NK-92 (cell line): ENCODE results near the gene TACC3.

Experiments used
- DNase-seq: peaks from one replicate; lab custom pipeline; 2025; ENCODE audit not compliant: unreplicated experiment; lab: John Stamatoyannopoulos, UW

Gene TACC3

DNA sequence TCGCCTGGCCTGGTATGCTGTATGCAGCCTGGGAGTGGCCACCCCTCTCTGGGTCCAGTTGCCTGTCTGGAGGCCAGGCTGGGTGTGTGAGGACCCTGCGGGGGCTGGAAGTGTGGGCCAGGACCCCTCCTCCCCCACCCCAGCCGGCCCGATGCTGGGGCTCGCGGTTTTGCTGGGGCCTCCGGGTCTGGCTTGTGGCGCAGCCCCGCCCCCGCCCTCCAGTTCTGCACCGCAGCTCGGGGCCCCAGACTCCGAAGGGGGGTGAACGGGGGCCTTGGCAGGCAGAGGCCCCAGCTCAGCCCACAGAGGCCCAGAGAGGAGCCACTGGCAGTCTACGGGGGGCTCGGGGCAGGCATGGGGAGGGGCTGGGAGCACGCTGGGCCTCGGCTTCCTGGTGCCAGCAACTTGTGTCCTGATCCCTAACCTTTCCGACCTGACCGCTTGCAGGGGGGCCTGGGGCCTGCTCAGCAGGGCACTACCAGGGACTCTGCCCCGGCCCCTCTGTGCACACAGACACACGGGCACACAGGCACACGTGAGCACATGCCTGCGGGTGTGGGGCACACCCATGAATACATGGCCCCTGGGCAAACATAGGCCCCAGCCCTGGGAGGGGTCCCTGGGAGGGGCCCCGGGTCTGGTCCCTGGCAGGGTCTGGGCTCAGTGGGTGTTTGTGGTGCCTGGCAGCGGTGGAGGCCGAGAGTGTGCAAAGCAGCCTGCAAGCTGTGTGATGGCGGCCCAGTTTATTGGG lies 50.4 kb downstream of the TACC3 start:
- no peak for DNase-seq

DNA sequence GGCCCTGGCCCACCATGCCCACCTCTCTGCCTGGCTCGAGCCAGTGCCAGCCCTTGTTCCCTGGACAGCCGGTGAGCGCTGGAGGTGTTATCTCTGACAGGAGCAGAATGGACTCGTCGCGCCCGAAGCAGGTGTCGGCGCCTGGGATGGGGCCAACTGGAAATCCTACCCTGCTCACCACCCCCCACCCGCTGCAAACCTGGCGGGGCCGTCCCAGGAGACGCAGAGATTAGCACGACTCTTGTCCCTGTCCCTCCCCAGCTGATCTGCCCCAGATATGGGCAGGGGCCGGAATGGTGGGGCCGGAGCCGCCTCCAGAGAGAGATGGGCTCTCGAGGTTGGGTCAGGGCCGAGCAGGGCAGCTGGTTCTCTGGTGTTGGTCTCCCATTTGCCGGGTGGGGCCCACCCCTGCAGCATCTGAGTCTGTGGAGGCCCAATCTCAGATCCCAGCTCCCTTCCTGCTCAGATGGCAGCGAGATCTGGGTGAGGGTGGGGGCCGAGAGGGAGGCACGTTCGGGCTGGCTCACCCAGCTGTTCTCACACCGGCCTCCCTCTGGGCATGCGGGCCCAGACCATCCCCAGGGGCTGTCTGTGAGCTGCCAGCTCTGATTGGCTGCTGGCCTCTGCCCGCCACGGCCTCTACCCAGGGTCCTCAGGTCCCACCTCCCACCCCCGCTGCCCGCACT lies 51.7 kb downstream of the TACC3 start:
- DNase-seq = no peak

DNA sequence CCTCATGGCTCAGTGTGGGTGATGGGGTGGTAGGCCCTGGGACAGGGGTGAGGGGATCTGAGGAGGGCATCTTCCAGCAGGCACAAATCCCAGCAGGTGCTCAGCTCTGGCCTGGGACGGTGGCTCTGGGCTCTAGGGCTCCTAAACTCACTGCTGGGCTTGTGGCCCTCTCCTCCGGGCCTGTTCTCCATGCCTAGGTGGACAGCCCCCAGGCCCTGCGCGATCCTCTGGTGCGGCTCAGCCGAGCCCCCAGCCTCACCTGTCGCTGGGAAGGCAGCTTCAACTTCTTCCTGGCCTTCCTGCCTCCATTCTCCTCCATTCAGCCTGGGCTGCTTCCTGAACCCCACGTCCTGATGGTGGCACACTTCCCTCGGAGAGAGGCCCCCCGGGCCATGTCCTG lies 52.4 kb downstream of the TACC3 start:
- DNase-seq = no peak

DNA sequence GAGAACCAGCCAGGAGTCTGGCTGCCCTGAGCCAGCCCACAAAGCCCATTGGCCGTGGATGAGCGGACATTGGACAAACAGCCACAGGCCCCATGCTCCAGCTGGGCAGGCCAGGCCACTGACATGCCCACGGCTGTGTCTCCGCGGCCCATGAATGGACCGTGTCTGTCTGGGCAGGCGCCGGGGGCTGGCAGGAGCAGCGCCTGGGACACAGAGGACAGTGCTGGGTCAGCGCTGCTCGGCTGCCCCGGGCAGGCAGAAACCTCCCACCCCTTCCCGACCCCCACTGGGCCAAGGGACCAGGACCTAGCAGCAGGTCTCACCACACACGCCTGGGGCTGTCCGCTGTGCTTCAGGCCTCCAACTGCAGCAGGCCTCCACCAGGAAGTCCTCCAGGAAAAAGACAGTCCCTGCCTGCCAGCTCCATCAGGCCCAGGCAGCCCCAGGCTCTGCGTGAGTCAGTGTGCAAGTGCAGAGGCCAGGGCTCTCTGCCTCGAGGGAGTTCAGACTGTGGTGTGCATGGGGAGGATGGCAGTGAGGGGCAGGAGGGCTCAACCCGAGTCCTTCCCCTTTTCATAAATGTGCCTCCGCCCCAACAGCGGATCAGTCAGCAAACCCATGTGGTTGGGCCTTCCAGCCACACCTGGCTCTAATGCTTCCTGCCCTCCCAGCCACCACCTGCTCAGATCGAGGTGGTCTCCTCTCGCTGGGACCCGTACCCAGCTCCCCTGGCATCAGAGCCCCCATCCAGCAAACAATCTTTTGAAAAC lies 54.6 kb downstream of the TACC3 start:
- DNase-seq = no peak

DNA sequence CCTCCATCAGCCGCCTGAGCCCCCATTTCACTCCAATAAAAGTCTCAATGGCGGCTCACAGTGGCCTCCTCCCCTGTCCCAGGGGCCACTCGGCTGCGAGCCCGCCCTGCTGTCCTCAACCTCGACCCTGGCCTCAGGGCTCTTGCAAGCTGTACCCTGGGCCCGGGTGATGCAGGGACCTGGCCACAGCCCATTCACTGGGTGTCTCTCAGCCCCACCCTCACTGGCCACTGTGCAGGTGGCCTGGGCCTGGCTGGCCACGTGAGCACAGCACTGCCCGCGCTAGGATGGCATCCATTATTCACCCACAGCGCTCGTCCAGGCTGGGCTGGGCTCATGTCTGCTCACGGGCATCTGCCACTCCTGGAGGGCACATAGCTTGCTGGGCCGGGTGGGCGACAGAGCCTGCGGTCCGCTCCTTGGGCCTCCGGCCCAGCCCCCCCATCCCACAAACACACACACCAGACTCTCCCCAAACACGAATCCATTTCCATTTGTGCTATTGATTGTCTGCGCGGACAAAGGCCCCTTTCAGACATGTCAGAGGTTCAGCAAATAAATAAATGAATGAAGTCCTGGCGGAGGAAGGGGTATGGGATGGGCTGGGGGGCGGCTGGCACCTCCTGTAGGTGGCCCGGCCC lies 55.3 kb downstream of the TACC3 start:
- no peak for DNase-seq

DNA sequence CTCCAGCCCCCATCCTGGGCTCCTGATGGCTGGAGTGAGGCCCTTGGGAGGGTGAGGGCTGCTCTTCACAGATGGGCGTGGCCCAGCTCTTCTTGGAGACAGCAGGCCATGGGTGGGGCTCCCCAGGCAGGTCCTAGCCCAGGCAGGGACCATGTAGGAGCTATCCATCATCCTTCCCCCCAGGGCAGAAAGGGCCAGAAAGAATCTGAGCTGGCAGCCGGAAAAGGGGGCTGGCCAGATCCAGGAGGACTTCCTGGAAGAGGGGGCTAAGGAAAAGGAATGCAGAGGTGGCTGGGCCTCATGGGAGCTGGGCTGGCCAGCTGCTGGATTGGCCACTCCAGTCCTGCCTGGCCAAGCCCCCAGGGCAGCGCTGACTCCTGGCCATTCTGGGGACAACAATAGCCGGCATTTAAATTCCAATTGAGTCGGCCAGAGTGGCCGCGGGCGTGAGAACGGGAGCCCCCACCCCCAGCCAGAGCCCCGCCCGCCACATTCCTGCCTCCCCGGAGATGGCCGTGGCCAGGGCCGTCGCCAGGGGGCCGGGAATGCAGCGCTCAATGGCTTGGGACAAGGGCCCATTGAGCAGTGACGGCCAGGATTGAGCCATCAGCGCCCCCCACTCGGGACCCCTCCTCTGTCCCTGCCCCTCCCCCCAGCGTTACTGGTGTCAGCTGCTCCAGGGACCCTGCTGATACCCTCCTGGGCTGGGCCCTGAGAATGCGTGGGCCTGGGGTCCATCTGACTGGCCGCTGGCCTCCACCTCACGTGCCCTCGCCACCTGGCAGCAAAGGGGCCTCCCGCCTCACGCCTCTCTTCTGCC lies 56.7 kb downstream of the TACC3 start:
- no peak for DNase-seq

DNA sequence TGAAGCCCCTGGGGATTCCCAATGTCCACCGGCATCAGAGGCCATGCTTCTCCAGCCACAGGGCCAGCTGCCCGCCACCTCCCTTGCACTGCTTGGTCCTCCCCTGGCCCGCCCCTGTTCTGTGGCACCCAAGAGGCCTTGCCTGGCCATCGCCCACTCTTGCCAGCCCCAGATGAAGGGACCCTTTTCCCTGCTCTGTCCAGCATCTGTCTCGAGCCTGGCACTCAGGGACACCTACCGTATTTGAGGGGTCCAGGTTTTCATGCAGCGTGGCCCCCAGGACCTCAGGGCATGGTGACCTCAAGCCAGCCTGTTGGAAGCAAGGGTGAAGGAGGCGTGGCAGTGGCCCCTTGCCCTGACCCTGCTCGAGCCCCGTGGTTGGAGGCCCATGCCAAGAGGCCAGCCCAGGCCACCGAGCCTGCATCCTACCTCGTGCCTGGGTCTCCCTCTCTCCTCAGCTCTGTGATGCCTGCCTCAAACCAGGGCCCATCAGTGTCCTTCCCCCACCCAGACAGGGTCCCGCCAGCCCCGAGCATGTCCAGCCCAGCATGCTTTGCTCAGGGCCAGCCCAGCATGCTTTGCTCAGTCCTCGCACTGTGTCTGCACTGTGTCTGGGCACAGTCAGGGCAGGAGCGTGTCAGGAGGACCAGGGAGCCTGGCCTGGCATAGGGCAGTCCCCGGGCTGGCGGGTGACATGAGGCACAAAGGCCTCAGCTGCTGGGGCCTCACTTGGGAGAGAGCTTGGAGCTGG lies 57.5 kb downstream of the TACC3 start:
- DNase-seq = no peak

DNA sequence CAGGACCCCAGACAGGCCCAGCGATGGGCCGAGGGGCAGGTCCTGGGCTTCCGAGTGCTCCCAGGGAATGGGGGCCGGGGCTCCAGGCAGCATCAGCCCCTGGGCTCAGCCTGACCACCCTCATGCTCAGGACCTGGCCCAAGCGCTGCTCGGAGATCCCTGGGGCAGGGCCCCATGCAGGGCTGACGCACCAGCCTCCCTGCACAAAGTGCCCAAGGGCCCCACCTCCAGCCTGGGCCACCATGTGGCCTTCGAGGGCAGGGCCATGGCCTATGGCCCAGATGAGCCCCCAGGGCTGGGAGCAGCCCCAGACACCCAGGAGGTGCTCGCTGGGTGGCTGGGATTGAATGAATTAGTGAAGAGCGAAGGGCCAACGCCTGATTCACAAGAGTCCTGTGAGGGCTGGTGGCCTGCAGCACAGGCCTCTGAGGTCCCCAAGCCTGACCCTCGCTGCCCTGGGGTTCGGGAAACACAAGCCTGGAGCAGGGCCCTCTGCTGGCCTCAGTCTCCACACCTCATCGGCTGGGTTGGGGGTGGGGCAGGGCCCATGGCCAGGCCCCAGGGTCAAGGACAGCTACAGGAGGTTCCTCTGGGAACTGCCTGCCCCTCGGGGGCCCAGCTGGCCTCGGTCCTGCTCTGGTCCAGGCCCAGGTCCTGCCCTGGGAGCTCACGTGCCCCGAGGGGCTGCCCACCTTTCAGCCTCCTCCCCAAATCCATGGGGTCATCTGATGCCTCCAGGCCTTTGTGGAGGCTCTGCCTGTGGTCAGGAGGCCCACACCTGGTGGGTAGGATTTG lies 58.5 kb downstream of the TACC3 start:
- DNase-seq = no peak

DNA sequence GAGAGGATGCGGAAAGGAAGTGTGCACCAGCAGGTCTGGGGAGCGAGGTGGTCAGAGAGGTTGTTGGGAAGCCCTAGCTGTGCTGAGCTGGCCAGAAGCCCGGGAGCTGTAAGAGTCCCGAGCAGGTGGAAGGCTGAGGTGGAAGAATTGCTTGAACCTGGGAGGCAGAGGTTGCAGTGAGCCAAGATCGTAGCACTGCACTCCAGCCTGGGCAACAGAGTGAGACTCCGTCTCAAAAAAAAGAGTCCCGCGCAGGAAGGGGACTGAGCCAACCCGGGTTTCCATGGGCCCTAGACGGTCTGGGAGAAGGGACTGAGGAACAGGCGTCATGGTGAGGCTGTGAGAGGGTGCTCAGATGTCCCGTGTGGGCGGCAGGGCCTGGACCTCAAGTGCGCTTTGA lies 59.1 kb downstream of the TACC3 start:
- DNase-seq = no peak

DNA sequence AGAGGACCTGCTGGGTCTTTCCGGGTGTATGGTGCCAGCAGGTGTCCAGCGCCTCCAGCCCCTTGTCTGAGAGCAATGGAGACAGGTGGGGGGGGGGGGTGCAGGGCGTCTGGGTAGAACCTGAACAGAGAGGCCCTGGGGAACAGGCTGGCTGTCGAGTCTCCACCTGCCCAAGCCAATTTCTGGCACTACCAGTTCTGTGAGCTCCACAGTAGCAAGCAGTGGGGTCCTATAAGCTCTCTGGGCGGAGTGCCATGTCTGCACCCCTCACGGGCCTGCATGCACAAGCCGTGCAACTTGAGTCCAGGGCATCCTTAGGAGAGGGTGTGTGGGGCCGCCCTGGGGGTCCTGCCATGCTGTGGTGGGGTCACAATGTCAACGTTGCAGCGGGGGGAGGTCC lies 61.7 kb downstream of the TACC3 start:
- no peak for DNase-seq

DNA sequence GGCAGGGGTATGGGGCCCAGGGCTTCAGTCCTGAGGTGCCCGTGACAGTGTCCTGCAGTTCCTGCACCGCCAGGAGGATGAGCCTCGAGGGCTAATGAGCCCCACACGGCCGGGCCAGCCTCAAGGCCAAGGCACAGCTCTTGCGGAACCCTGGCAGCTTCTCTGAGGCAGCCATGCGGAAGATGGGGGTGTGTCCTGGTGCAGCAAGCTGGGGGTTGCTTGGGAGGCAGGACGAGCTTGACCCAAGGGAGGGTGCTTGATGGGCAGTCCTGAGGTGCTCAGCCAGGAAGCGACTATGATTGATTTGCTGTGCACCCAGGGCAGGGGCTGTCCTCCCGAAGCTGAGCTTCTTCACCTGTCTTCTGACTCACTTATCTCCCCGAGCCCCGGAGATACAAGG lies 62.6 kb downstream of the TACC3 start:
- no peak for DNase-seq

DNA sequence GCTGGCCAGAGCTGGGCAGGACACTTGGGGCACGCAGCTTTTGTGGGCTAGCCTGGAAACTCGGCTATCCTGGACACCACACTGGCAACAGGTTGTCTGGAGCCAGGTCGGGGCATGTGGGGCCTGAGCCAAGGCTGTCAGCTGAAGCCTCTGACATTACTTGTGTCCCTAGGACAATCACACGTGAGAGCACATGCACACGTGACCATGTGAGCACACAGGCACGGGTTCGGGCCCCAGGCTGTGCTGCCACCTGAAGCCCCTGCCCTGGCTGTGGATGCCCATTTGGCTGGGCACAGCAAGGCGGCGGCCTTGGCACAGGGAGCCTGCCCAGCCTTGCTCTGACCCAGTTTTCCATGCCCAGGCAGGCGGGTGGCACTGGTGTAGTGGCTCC lies 63.1 kb downstream of the TACC3 start:
- DNase-seq = no peak

DNA sequence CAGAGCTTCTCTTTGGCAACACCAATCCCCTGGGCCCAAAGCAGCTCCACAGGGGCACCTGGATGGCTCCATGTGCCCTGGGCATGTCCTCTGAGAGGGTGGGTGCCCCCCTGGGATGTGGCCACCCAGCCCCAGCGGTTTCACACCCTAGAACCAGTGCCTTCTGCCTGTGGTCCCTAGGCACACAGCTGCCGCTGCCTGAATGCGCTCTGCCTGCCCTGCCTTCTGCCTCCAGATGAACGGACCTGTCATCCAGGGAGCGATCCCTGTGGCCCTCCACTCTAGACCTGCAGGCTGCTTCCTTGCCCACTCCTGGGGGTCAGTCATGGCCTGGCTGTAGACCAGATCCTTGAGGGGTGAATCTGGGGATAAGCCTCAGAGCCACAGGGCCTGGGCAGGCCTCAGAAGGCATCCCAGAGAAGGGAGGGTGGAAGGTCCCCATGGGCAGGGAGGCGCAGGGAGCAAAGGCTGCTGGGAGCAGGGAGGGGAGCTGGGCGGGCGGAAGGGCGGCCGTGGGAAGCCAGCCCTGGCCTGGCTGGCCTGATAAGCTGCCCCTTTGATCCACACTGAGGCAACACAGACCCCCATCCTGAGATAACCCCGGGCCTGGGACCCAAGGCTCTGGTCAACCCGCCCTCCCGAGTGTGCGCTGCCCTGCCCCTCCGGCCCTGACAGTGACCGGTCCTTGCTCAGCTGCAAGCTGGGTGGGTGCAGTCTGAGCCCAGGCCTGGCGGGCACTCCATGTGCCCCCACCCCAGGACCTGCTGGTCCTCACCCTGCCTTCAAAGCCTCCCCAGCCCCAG lies 63.7 kb downstream of the TACC3 start:
- no peak for DNase-seq

DNA sequence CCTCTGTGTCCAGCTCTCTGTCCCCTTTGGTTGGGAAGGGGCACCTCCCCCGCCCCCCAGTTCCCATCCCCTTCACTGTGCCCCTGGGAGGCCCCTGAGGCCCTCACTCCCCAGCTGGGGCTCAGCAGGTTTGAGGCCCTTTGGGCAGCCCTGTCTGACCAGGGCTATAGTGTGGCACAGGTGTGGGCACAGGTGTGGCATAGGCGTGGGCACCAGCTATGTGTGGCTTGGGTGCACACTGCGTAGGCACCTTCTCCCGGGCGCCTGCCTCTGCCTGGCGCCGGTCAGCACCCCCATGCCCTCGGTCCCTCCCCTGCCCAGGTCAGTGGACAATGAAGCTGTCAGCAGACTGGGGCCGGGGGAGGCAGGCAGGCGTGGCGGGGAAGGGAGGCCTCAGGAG lies 64.3 kb downstream of the TACC3 start:
- DNase-seq = no peak

DNA sequence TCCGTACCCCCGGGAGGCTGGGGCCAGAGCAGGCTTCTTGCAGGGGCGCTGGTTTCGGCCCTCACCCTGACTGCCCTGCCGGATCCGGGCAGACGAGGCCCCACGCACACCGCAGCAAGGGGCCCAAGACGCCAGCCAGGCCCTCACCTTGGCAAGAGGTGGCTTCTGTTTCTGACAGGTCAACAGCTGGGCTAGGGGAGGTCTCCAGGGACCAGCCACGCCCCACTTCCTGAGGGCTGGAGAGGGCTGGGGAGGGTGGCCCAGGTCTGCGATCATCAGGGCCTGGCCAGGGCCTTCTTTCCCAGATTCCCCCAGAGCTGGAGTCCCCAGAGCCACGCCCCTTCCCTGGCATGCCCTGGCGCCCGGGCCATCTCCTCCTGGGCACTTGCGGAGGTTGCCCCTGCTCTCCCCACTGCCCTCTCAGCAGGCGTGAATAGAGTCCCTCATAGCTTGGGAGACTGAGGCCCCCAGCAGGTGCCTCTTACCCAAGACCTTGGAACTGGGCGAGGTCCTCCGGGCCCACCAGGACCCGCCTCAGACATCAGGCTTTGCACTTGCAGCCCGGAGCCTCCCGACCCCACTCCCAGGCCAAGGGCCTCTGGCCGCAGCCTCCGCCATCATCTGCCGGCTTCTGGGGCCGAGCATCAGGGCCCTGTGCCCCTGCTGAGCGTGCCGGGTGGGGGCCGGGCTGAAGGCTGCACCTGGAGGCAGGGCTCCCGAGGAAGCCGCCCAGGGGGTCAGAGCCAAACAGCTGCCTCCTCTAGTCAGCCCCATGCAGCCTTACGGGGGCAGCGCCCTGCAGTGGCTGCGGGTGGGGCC lies 65.4 kb downstream of the TACC3 start:
- no peak for DNase-seq

DNA sequence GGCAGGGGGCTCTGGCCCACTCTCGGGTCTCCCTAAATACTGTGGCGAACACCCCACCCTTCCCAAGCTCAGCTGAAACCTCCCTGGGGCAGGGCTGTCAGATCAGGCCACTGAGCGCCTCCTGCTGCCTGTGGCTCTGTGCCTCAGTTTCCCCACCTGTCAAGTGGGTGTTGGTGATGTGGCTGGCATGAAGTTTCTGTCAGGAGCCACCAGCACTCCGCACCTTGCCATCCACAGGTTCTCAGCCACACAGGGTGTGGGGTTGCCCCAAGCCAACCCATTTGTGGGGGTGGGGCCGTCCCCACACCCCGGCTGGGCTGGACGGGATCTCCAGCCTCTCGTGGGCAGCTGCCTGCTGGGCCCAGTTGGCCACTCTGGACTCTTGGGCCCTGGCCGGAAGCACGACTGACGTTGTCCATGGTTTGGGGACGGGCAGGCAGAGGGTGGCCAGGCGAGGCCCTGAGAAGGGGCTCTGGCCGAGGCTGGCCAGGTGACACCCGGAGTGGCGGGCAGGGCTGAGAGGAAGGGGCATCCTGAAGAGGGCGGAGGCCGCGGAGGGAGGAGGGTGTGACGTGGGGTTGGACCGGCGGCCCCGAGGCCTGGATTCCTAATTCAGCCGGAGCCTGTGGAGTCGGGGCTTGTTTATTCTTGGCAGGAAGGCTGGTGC lies 66.2 kb downstream of the TACC3 start:
- no peak for DNase-seq
